ENCODE results near the gene NT5M. TPM values are rescaled to one million over a fixed set of nuclear protein-coding genes. Genes with fewer than 3 reads are reported as not detected.

The NT5M gene
- total RNA-seq, 4 donors from 2014 or later: 1.7 to 3.1 (median 2.3) TPM

GRCh38 chr17:17349724-17350106 is 46.5 kb downstream of the NT5M start:
- 62 to 71% methylated on average over 9 to 14 of the region's 14 CpGs for WGBS, 2 donors
- peaks cover 0 to 22% (median 0%) of the 10 kb centered on the region in 4 donors for H3K27me3 ChIP-seq
- peaks cover 0 to 11% (median 0%) of the 10 kb centered on the region in 3 donors for H3K4me1 ChIP-seq
- no peak for DNase-seq
- H3K4me3 ChIP-seq: no peak overlapping the region
- H3K36me3 ChIP-seq: no peaks in the 10 kb centered on the region
- intact Hi-C loops (cut with DNase I): loop anchor here (10.0 kb wide), 1 partner anchor 145 kb away; the partner anchor contains the start of gene RASD1
- no peak overlapping the region for H3K27ac ChIP-seq
- H3K9me3 ChIP-seq: no peaks in the 10 kb centered on the region
- TF ChIP-seq, protein P1, sequence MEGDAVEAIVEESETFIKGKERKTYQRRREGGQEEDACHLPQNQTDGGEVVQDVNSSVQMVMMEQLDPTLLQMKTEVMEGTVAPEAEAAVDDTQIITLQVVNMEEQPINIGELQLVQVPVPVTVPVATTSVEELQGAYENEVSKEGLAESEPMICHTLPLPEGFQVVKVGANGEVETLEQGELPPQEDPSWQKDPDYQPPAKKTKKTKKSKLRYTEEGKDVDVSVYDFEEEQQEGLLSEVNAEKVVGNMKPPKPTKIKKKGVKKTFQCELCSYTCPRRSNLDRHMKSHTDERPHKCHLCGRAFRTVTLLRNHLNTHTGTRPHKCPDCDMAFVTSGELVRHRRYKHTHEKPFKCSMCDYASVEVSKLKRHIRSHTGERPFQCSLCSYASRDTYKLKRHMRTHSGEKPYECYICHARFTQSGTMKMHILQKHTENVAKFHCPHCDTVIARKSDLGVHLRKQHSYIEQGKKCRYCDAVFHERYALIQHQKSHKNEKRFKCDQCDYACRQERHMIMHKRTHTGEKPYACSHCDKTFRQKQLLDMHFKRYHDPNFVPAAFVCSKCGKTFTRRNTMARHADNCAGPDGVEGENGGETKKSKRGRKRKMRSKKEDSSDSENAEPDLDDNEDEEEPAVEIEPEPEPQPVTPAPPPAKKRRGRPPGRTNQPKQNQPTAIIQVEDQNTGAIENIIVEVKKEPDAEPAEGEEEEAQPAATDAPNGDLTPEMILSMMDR (IDR thresholded peaks at IDR 0.05): no peak
- no peak for TF ChIP-seq POLR2A (IDR thresholded peaks at IDR 0.05)

- WGBS, 2 donors: 48 to 68% methylated on average over 6 to 10 of the region's 19 CpGs
- DNase-seq: no peak
- Histone ChIP-seq H3K27me3 (peaks cover 0 to 26% (median 0%) of the 10 kb centered on the region in 4 donors), H3K4me1 (peaks cover 0 to 19% (median 0%) of the 10 kb centered on the region in 3 donors), H3K27ac (no peak overlapping the region), H3K4me3 (no peak overlapping the region), H3K36me3 (no peaks in the 10 kb centered on the region), H3K9me3 (no peaks in the 10 kb centered on the region)
- intact Hi-C loops (cut with DNase I): loop anchor here (10.0 kb wide), 1 partner anchor 144 kb away; the partner anchor contains the start of gene RASD1
- TF ChIP-seq, protein P1 (IDR thresholded peaks at IDR 0.05): no peak
- no peak for TF ChIP-seq POLR2A (IDR thresholded peaks at IDR 0.05)
These were observed 47.5 kb downstream of the NT5M start for GRCh38 chr17:17350491-17351355.

GRCh38 chr17:17351356-17351891 is 48.3 kb downstream of the NT5M start:
- Histone ChIP-seq H3K4me1 (peaks cover 0 to 24% (median 0%) of the 10 kb centered on the region in 3 donors), H3K27ac (no peak overlapping the region), H3K27me3 (peaks cover 0 to 27% (median 0%) of the 10 kb centered on the region in 4 donors), H3K9me3 (no peaks in the 10 kb centered on the region), H3K4me3 (no peak overlapping the region), H3K36me3 (no peaks in the 10 kb centered on the region)
- intact Hi-C loops (cut with DNase I): loop anchor here (10.0 kb wide), 1 partner anchor 143 kb away; the partner anchor contains the start of gene RASD1
- TF ChIP-seq POLR2A (IDR thresholded peaks at IDR 0.05): no peak
- TF ChIP-seq, protein P1 (IDR thresholded peaks at IDR 0.05): no peak
- no peak for DNase-seq
- WGBS, 2 donors: 33% methylated on average over 3 of the region's 16 CpGs; no CpG with 5 or more reads in 1 of the 2 donors

DNA sequence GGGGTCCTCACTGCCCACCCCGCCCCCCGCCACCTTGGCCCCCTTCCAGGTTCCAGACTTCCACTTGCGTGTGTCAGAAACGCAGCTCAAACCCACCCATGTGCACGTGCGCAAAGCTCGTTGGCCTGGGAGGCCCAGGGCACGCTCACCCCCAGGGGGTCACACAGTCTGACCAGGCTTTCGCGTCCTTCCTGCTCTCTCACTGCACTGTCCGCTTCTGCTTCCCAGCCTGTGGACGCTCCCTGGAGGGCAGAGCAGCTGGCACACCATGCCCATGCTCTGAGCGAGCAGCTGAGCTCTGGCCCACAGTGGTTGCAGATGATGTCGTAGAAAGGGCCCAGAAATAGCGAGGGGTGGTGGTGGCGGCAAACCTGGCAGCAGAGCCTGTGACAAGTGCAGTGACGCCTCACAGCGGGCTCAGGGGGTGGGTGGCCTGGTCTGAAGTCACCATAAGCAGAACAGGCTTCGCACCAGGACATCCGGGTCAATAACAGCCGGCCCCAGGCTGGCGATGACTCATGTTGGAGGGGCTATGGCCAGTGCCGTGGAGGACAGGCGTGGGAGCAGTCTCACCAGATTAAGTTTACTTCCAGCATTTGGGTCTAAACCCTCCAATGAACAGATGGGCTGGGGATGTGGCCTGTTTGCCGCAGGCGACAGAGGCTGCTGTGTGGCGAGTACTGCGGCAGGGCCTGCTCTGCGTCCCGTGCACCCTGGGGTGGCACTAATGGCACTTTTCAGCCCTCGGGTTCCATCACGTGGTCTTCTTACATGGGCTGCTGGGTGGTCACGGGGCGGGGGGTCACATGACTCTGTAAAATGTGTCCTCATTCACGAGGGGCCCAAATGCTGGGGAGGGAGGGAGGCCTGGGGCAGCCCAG is 49.0 kb downstream of the NT5M start:
- Histone ChIP-seq H3K27ac (no peak overlapping the region), H3K9me3 (no peaks in the 10 kb centered on the region), H3K27me3 (peaks cover 0 to 27% (median 0%) of the 10 kb centered on the region in 4 donors), H3K4me3 (no peak overlapping the region), H3K4me1 (peaks cover 0 to 24% (median 0%) of the 10 kb centered on the region in 3 donors), H3K36me3 (no peaks in the 10 kb centered on the region)
- no peak for DNase-seq
- 38 to 56% methylated on average over 10 to 14 of the region's 35 CpGs for WGBS, 2 donors
- no peak for TF ChIP-seq POLR2A (IDR thresholded peaks at IDR 0.05)
- TF ChIP-seq, protein P1 (IDR thresholded peaks at IDR 0.05): no peak
- intact Hi-C loops (cut with DNase I): loop anchor here (10.0 kb wide), 1 partner anchor 143 kb away; the partner anchor contains the start of gene RASD1
